Stimulated activated effector memory CD8-positive, alpha-beta T cell treated with anti-CD3 and anti-CD28 coated beads, Interleukin-12 subunit alpha, Interleukin-12 subunit beta, amount 100 ng/mL, for 72 hours (primary cell): ENCODE data around the gene CDC42EP3.

Experiments used
- ATAC-seq: fragments of 150-1000 bp; cut with Tn5 transposase; 2 replicates; pipeline ENCODE4 v1.10.0; 2021
- DNase-seq, 2 donors: peaks; one replicate each; pipeline ENCODE4 v3.0.0; 2021 to 2022; ENCODE audit warnings: low spot score in 2 of 2
- H3K27ac Mint-ChIP-seq: one replicate; pipeline ENCODE4 v1.8.0; 2022; ENCODE audit warnings: mild to moderate bottlenecking, mixed read lengths
- H3K36me3 Mint-ChIP-seq: one replicate; pipeline ENCODE4 v1.8.0; 2022; ENCODE audit warnings: mild to moderate bottlenecking, mixed read lengths
- H3K4me1 Mint-ChIP-seq: one replicate; pipeline ENCODE4 v1.8.0; 2022; ENCODE audit warnings: mixed read lengths
- H3K4me3 Mint-ChIP-seq: one replicate; pipeline ENCODE4 v1.8.0; 2022; ENCODE audit warnings: mild to moderate bottlenecking, mixed read lengths
- H3K9me3 Mint-ChIP-seq: one replicate; pipeline ENCODE4 v1.8.0; 2022; ENCODE audit warnings: mixed read lengths

CDC42EP3 gene

GRCh38 chr2:37671009-37671815, at the start of gene CDC42EP3:
CDC42EP3 (minus strand) TSS chr2:37671642; CDS start chr2:37646587, 25,055 bp downstream.
- ATAC-seq = peak; percentile 83

DNA sequence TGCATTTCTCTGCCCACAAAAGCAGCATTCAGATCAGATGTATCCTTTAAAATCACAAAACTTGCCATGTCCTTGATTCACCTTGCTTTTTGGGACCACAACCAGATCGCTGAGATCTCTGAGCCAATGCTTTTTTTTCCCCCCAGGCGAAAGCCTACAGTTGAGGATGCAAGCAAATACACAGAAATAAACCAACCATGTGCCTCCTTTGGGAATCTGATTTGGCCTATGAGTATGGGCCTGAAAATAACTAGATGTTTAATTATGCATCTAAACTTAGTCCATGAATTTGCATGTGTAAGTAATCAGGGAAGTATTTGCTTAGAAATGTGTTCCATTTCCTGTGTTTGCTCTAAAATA, 49.7 kb upstream of the CDC42EP3 start:
- peaks cover 6% of the 10 kb centered on the region for H3K4me1 Mint-ChIP-seq
- no peak overlapping the region for H3K4me3 Mint-ChIP-seq
- DNase-seq = no peak
- H3K36me3 Mint-ChIP-seq = no peaks in the 10 kb centered on the region
- no peak overlapping the region for H3K27ac Mint-ChIP-seq
- no peak for ATAC-seq
- H3K9me3 Mint-ChIP-seq = no peaks in the 10 kb centered on the region

More at GRCh38 chr2:37671009-37671815, at the start of gene CDC42EP3:
- Mint-ChIP-seq H3K9me3 (no peaks in the 10 kb centered on the region), H3K27ac (peak within 1 kb of the TSS; percentile 94), H3K36me3 (peaks cover 42% of the 10 kb centered on the region), H3K4me3 (peak within 1 kb of the TSS; percentile 94), H3K4me1 (peaks cover 48% of the 10 kb centered on the region)
- DNase-seq = peak; percentile 59 to 83

DNA sequence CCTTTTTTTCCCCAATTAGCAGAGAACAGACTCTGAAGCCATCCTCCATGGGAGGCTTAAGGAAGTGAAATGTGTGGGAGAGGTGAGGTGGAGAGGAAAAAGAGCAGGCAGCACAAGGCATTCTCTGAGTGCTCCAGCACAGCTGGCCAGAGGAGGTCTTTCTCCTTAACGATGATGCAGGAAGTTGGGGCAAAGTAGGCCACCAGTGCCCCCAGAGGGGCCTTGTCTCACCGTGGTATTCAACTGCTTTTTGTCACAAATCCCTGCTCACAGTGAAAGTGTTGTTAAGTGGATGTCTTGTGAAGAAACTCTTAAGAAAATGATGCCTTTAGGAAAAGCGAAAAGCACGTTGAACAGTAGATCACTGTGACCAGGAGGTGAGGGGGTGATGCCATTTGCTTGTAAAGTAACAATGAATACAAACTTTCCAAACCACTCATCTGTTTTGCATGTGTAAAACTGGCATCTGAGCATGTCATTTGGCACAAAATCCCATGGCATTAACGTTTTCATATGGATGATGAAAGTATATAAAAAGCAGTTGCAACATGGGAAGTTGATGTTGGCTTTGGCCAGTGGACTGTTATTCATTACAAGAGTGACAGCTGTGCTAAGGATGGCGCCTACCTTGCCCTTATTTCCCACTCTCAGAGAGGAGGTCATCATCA, 49.2 kb upstream of the CDC42EP3 start:
- H3K27ac Mint-ChIP-seq = no peak overlapping the region
- no peak for DNase-seq

DNA sequence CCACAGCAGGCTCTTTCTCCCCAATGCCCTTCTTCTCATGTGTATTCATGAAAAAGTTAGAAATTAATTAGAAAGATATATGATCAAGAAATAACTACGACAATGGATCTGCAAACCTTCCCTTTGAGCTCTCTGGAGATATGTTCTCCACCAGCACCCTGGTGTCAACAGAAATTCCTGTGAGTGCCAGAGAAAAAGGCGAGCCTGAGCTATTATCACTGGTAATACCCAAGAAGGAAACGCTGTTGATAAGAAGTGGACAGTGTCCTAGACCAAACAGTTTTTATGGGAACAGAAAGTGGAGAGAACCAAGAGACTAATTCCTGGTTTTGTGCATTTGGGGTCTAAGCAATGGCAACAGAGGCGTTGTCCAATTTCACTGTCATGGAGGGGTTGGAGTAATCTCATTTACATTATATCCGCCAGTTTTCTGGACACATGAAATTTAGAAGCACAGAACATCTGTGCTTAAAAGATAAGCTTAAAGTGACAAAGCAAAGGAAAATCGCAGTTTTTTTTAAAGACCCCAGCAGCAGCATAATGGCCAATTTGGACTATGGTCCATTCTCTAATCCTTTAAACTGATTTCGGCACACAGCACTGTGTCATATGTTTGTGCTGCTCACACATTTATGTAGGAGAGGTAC, 47.2 kb upstream of the CDC42EP3 start:
- no peaks in the 10 kb centered on the region for H3K36me3 Mint-ChIP-seq
- peaks cover 6% of the 10 kb centered on the region for H3K4me1 Mint-ChIP-seq
- no peak overlapping the region for H3K4me3 Mint-ChIP-seq
- ATAC-seq = no peak
- DNase-seq = no peak
- H3K9me3 Mint-ChIP-seq = peaks cover 9% of the 10 kb centered on the region
- no peak overlapping the region for H3K27ac Mint-ChIP-seq

More for the DNA sequence above, 49.2 kb upstream of the CDC42EP3 start:
- ATAC-seq = no peak
- no peaks in the 10 kb centered on the region for H3K36me3 Mint-ChIP-seq
- H3K4me1 Mint-ChIP-seq = peaks cover 6% of the 10 kb centered on the region
- peaks cover 2% of the 10 kb centered on the region for H3K9me3 Mint-ChIP-seq
- H3K4me3 Mint-ChIP-seq = no peak overlapping the region

DNA sequence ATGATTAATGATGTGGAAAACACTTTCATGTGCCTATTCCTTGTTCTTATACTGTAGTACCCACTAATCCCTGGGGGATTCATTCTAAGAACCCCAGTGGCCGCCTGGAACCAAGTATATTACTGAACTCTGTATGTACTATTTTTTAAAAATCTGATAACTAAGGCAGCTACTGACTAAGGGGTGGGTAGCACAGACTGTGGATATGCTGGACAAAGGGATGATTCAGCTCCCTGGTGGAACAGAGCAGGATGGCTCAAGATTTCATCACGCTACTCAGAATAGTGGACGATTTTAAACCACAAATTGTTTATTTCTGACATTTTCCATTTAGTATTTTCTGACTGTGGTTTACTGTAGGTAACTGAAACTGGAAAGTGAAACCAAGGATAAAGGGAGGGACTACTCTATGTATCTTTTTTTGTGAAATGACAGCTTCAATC, 41.8 kb upstream of the CDC42EP3 start:
- peaks cover 19% of the 10 kb centered on the region for H3K4me1 Mint-ChIP-seq
- no peaks in the 10 kb centered on the region for H3K36me3 Mint-ChIP-seq
- ATAC-seq (peak; percentile 82), DNase-seq (no peak)
- no peak overlapping the region for H3K4me3 Mint-ChIP-seq
- H3K9me3 Mint-ChIP-seq = peaks cover 9% of the 10 kb centered on the region
- no peak overlapping the region for H3K27ac Mint-ChIP-seq

DNA sequence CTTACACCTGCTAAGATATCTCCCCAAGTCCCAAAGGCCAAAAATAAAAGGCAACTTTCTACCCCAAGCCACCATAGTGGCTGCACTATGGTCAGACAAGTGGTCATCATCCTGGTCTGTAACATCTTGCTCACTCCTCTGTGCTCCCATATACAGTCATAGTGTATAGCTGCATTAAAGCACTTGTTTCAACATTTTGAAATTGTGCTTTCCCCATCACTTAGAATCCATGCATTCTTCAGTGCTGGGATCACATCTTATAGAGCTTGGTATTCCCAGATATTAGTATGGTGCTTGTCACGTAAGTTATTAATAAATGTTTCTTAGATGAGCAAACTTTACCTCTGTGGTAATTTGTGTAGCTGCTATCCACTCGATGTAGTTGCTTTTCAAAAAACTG, 40.4 kb upstream of the CDC42EP3 start:
- ATAC-seq = peak; percentile 43
- peaks cover 9% of the 10 kb centered on the region for H3K9me3 Mint-ChIP-seq
- no peaks in the 10 kb centered on the region for H3K36me3 Mint-ChIP-seq
- peaks cover 31% of the 10 kb centered on the region for H3K4me1 Mint-ChIP-seq
- no peak for DNase-seq
- H3K27ac Mint-ChIP-seq = no peak overlapping the region
- H3K4me3 Mint-ChIP-seq = no peak overlapping the region

- Mint-ChIP-seq H3K27ac (peak overlapping the region; percentile 48), H3K36me3 (no peaks in the 10 kb centered on the region), H3K4me1 (peaks cover 36% of the 10 kb centered on the region), H3K9me3 (peaks cover 9% of the 10 kb centered on the region), H3K4me3 (no peak overlapping the region)
- ATAC-seq = peak; percentile 89
- DNase-seq = peak in 1 of 2 donors; percentile 53
Measured at GRCh38 chr2:37711308-37711731, 39.9 kb upstream of the CDC42EP3 start.

GRCh38 chr2:37709111-37709510, 37.7 kb upstream of the CDC42EP3 start:
- ATAC-seq = no peak
- Mint-ChIP-seq H3K4me1 (peaks cover 42% of the 10 kb centered on the region), H3K27ac (no peak overlapping the region), H3K4me3 (no peak overlapping the region), H3K36me3 (no peaks in the 10 kb centered on the region), H3K9me3 (no peaks in the 10 kb centered on the region)
- DNase-seq = no peak

GRCh38 chr2:37708146-37708545, 36.7 kb upstream of the CDC42EP3 start:
- no peak overlapping the region for H3K27ac Mint-ChIP-seq
- no peaks in the 10 kb centered on the region for H3K36me3 Mint-ChIP-seq
- H3K4me3 Mint-ChIP-seq = no peak overlapping the region
- no peaks in the 10 kb centered on the region for H3K9me3 Mint-ChIP-seq
- DNase-seq = no peak
- no peak for ATAC-seq
- peaks cover 45% of the 10 kb centered on the region for H3K4me1 Mint-ChIP-seq

GRCh38 chr2:37707393-37707792, 36.0 kb upstream of the CDC42EP3 start:
- Mint-ChIP-seq H3K4me1 (peaks cover 45% of the 10 kb centered on the region), H3K9me3 (no peaks in the 10 kb centered on the region), H3K27ac (no peak overlapping the region), H3K4me3 (no peak overlapping the region), H3K36me3 (no peaks in the 10 kb centered on the region)
- no peak for DNase-seq
- no peak for ATAC-seq

GRCh38 chr2:37706334-37707183, 35.1 kb upstream of the CDC42EP3 start:
- ATAC-seq (peak; percentile 53), DNase-seq (no peak)
- no peak overlapping the region for H3K4me3 Mint-ChIP-seq
- peaks cover 41% of the 10 kb centered on the region for H3K4me1 Mint-ChIP-seq
- H3K36me3 Mint-ChIP-seq = no peaks in the 10 kb centered on the region
- no peak overlapping the region for H3K27ac Mint-ChIP-seq
- no peaks in the 10 kb centered on the region for H3K9me3 Mint-ChIP-seq

DNA sequence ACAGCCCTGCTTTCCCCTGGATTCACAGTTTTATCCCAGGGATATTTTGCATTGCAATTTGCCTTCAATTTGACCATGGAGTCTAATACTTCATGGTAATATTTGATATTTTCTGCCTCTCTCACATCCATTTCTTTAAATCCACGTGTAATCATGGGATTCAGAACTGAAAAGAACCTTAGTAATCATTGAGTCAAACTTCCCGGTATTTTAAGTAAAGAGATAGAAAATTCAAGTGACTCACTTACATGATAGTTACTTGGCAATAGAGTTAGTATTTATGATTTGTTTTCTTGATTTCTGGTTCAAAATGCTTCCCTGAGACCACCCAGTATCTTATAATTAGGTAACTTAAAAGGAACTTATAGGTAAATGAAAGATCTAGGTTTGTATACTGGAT, 33.7 kb upstream of the CDC42EP3 start:
- H3K4me3 Mint-ChIP-seq = no peak overlapping the region
- DNase-seq (no peak), ATAC-seq (no peak)
- no peaks in the 10 kb centered on the region for H3K9me3 Mint-ChIP-seq
- H3K27ac Mint-ChIP-seq = no peak overlapping the region
- no peaks in the 10 kb centered on the region for H3K36me3 Mint-ChIP-seq
- H3K4me1 Mint-ChIP-seq = peaks cover 31% of the 10 kb centered on the region

DNA sequence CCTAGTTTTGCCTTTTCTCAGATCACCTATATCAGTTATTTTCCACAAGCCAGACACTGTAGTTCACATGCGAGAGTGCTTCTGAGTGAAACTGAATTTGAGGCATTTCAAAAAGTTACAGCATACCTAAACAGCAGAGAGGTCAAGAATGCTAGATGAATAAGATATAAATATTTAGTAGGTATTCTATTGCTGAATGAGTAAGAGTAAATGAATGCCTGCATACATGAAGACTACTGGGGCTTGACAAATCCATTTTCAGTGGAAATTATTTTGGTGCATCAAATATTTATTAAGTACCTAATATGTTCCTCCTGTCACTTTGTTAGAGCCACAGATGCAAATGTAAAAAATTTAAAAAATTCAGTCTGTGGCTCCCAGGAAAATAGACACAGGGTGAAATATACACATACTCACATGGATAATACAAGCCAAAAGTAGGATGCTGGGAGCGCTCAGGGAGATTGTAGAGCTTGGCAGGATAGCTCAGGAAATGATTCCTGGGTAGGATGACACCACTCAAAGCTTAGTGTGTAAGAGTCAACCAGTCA, 27.6 kb upstream of the CDC42EP3 start:
- Mint-ChIP-seq H3K36me3 (no peaks in the 10 kb centered on the region), H3K9me3 (no peaks in the 10 kb centered on the region), H3K4me1 (peaks cover 2% of the 10 kb centered on the region), H3K27ac (no peak overlapping the region), H3K4me3 (no peak overlapping the region)
- no peak for ATAC-seq
- no peak for DNase-seq

DNA sequence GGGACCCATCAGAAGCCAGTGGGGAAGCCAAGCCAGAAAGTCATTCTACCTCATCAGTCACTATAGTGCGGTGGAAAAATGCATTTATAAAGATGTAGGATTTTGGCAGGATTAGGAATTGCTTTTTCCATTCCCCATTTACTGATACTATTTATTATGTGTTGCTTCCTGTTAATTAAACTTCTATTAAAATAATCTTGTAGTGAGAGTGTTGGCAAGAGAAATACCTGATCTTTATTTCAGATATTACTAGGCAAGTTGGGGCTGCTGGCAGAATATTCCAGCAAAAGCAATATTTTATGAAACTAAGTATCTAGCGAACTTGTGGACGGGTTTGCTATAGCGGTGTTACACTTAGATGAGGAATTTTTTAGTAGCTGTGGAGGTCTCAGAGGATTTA, 23.9 kb upstream of the CDC42EP3 start:
- DNase-seq = no peak
- Mint-ChIP-seq H3K36me3 (no peaks in the 10 kb centered on the region), H3K4me3 (no peak overlapping the region), H3K9me3 (no peaks in the 10 kb centered on the region), H3K4me1 (no peaks in the 10 kb centered on the region), H3K27ac (no peak overlapping the region)
- ATAC-seq = no peak

DNA sequence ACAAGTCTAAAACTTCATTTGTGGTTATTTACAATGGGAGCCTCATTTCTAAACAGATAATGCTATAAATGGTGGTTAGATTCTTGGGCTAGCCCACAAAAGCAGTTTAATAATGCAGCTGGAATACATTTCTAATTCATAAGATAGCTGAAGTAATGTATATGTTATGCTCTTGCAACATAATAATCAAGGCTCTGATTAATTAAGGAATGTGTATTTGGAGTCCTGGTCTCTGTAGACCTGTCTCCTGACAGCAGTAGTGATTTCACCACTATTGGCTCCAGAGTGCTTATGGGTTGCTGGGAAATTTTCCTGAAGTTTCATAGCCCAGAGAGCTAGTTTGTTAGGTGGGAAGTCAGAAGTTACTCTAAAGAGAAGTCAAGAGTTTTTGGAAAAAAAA, 21.3 kb upstream of the CDC42EP3 start:
- DNase-seq (no peak), ATAC-seq (no peak)
- no peak overlapping the region for H3K4me3 Mint-ChIP-seq
- peaks cover 11% of the 10 kb centered on the region for H3K4me1 Mint-ChIP-seq
- H3K27ac Mint-ChIP-seq = no peak overlapping the region
- H3K36me3 Mint-ChIP-seq = no peaks in the 10 kb centered on the region
- H3K9me3 Mint-ChIP-seq = peaks cover 1% of the 10 kb centered on the region
